Trophoblast cell (in vitro differentiated cells and primary cell): Measurements from ENCODE around the gene RUFY1.
"Not testable (repeated sequence)": the region's sequence is repeated elsewhere in the genome, so short reads cannot be mapped to it uniquely, and the experiment has no call there.

Experiments
- DNase-seq, 2 donors: peaks; one replicate each; pipeline ENCODE4 v3.0.0-alpha.2; 2016
- H2AFZ ChIP-seq: 2 replicates; pipeline ENCODE4 v1.6.1; 2013; ENCODE audit warnings: low read length, moderate library complexity, mild to moderate bottlenecking; ENCODE audit not compliant: insufficient read depth, poor library complexity
- H2AK5ac ChIP-seq: 2 replicates; pipeline ENCODE4 v1.6.1; 2013; ENCODE audit warnings: mild to moderate bottlenecking, low read length
- H2BK120ac ChIP-seq: 2 replicates; pipeline ENCODE4 v1.6.1; 2013; ENCODE audit warnings: low read length, mild to moderate bottlenecking, moderate library complexity; ENCODE audit not compliant: insufficient read depth, poor library complexity
- H2BK12ac ChIP-seq: 2 replicates; pipeline ENCODE4 v1.6.1; 2013; ENCODE audit warnings: mild to moderate bottlenecking, low read length, moderate library complexity
- H2BK5ac ChIP-seq: 2 replicates; pipeline ENCODE4 v1.6.1; 2013; ENCODE audit warnings: low read length, low read depth, moderate library complexity, mild to moderate bottlenecking; ENCODE audit not compliant: poor library complexity
- H3K14ac ChIP-seq: 2 replicates; pipeline ENCODE4 v1.6.1; 2013; ENCODE audit warnings: mild to moderate bottlenecking, low read length
- H3K18ac ChIP-seq: 2 replicates; pipeline ENCODE4 v1.6.1; 2013; ENCODE audit warnings: mild to moderate bottlenecking, low read length
- H3K23ac ChIP-seq: 2 replicates; pipeline ENCODE4 v1.6.1; 2013; ENCODE audit warnings: low read length
- H3K27ac ChIP-seq: 2 replicates; pipeline ENCODE4 v1.5.1; 2013; ENCODE audit warnings: low read depth, mild to moderate bottlenecking, inconsistent platforms, low read length, moderate library complexity
- H3K27me3 ChIP-seq: 2 replicates; pipeline ENCODE4 v1.6.1; 2013; ENCODE audit warnings: inconsistent platforms, mild to moderate bottlenecking, low read length, moderate library complexity; ENCODE audit not compliant: insufficient read depth
- H3K36me3 ChIP-seq, 2 experiments: 1 replicate in 1 of 2; 2 replicates in 1 of 2; pipeline ENCODE4 v1.6.1; 2013; ENCODE audit warnings: low read length in 2 of 2, mild to moderate bottlenecking in 2 of 2, moderate library complexity in 1 of 2; ENCODE audit not compliant: insufficient read depth in 2 of 2, control insufficient read depth in 1 of 2
- H3K4ac ChIP-seq: 2 replicates; pipeline ENCODE4 v1.6.1; 2013; ENCODE audit warnings: low read depth, mild to moderate bottlenecking, low read length, moderate library complexity
- H3K4me1 ChIP-seq, 2 experiments: 1 replicate in 1 of 2; 2 replicates in 1 of 2; pipeline ENCODE4 v1.6.1; 2013; ENCODE audit warnings: low read length in 2 of 2, mild to moderate bottlenecking in 2 of 2, moderate library complexity in 1 of 2; ENCODE audit not compliant: insufficient read depth in 2 of 2, control insufficient read depth in 1 of 2
- H3K4me2 ChIP-seq: 2 replicates; pipeline ENCODE4 v1.6.1; 2013; ENCODE audit warnings: inconsistent platforms, mild to moderate bottlenecking, low read length, moderate library complexity
- H3K4me3 ChIP-seq: 2 replicates; pipeline ENCODE4 v1.5.1; 2013; ENCODE audit warnings: mild to moderate bottlenecking, low read depth, low read length, inconsistent platforms
- H3K79me1 ChIP-seq: one replicate; pipeline ENCODE4 v1.6.1; 2013; ENCODE audit warnings: low read length
- H3K79me2 ChIP-seq: 2 replicates; pipeline ENCODE4 v1.6.1; 2013; ENCODE audit warnings: low read length, mild to moderate bottlenecking; ENCODE audit not compliant: control insufficient read depth, insufficient read depth, poor library complexity
- H3K9ac ChIP-seq: 2 replicates; pipeline ENCODE4 v1.6.1; 2013; ENCODE audit warnings: mild to moderate bottlenecking, low read length
- H3K9me3 ChIP-seq: 2 replicates; pipeline ENCODE4 v1.6.1; 2013; ENCODE audit warnings: low read depth, mild to moderate bottlenecking, control low read depth, inconsistent platforms, low read length; ENCODE audit not compliant: insufficient read depth
- H4K12ac ChIP-seq: 2 replicates; pipeline ENCODE4 v1.6.1; 2013; ENCODE audit warnings: low read depth, mild to moderate bottlenecking, low read length, moderate library complexity
- H4K8ac ChIP-seq: 2 replicates; pipeline ENCODE4 v1.6.1; 2013; ENCODE audit warnings: low read depth, mild to moderate bottlenecking, low read length, moderate library complexity
- H4K91ac ChIP-seq: one replicate; pipeline ENCODE4 v1.6.1; 2013; ENCODE audit warnings: low read depth, mild to moderate bottlenecking, low read length, moderate library complexity
- WGBS: extraction: QIAGEN DNeasy Blood & Tissue Kit; methylation state at CpG from one replicate; pipeline ENCODE4 v1.1.7; 2013; ENCODE audit warnings: missing lambda C conversion rate; ENCODE audit not compliant: insufficient read length, insufficient coverage; ENCODE audit errors: extremely low coverage; 5-methylcytosine and 5-hydroxymethylcytosine counted together

RUFY1 gene

GRCh38 chr5:179512452-179513000, 37.8 kb upstream of the RUFY1 start:
- no peak overlapping the region for H3K23ac ChIP-seq
- no peak overlapping the region for H3K18ac ChIP-seq
- H4K8ac ChIP-seq, result no peak overlapping the region
- H3K27me3 ChIP-seq, result no peaks in the 10 kb centered on the region
- no peak overlapping the region for H2AK5ac ChIP-seq
- no peak overlapping the region for H2BK5ac ChIP-seq
- H3K14ac ChIP-seq, result no peak overlapping the region
- no CpG with 5 or more reads among the region's 15 CpGs for WGBS
- no peak for DNase-seq
- H3K36me3 ChIP-seq, result no peaks in the 10 kb centered on the region
- H3K4ac ChIP-seq, result no peak overlapping the region
- H3K79me1 ChIP-seq, result no peaks in the 10 kb centered on the region
- no peak overlapping the region for H2AFZ ChIP-seq
- H2BK120ac ChIP-seq, result no peak overlapping the region
- H3K79me2 ChIP-seq, result no peaks in the 10 kb centered on the region
- H2BK12ac ChIP-seq, result no peak overlapping the region
- H4K12ac ChIP-seq, result no peak overlapping the region
- peaks cover 2% of the 10 kb centered on the region for H3K9me3 ChIP-seq
- H3K4me1 ChIP-seq, result peaks cover 0 to 2% of the 10 kb centered on the region in 2 experiments
- no peak overlapping the region for H3K4me2 ChIP-seq
- no peak overlapping the region for H4K91ac ChIP-seq
- H3K4me3 ChIP-seq, result no peak overlapping the region
- no peak overlapping the region for H3K27ac ChIP-seq
- H3K9ac ChIP-seq, result no peak overlapping the region

GRCh38 chr5:179515501-179515900, 34.9 kb upstream of the RUFY1 start:
- H3K18ac ChIP-seq, result not testable (repeated sequence)

GRCh38 chr5:179516221-179516620, 34.1 kb upstream of the RUFY1 start:
- H3K14ac ChIP-seq, result no peak overlapping the region
- no peaks in the 10 kb centered on the region for H3K79me2 ChIP-seq
- H2BK120ac ChIP-seq, result no peak overlapping the region
- no peak overlapping the region for H3K4me2 ChIP-seq
- H3K4ac ChIP-seq, result no peak overlapping the region
- DNase-seq, result no peak
- H4K12ac ChIP-seq, result peak overlapping the region; percentile 30
- H2BK5ac ChIP-seq, result peak overlapping the region; percentile 31
- no peak overlapping the region for H3K18ac ChIP-seq
- peaks cover 2% of the 10 kb centered on the region for H3K9me3 ChIP-seq
- H2AK5ac ChIP-seq, result no peak overlapping the region
- H3K36me3 ChIP-seq, result no peaks in the 10 kb centered on the region
- no peaks in the 10 kb centered on the region for H3K4me1 ChIP-seq
- no peaks in the 10 kb centered on the region for H3K79me1 ChIP-seq
- no peak overlapping the region for H3K9ac ChIP-seq
- no peak overlapping the region for H3K23ac ChIP-seq
- no peak overlapping the region for H2AFZ ChIP-seq
- no peak overlapping the region for H3K4me3 ChIP-seq
- no peak overlapping the region for H3K27ac ChIP-seq
- no CpG with 5 or more reads among the region's 9 CpGs for WGBS
- no peaks in the 10 kb centered on the region for H3K27me3 ChIP-seq
- H2BK12ac ChIP-seq, result no peak overlapping the region
- H4K8ac ChIP-seq, result no peak overlapping the region
- H4K91ac ChIP-seq, result no peak overlapping the region

More at GRCh38 chr5:179515501-179515900, 34.9 kb upstream of the RUFY1 start:
- H2BK12ac ChIP-seq, H3K36me3 ChIP-seq, H2AK5ac ChIP-seq, H2BK120ac ChIP-seq, H3K23ac ChIP-seq, H3K27ac ChIP-seq, H3K4me3 ChIP-seq, H4K12ac ChIP-seq, H2BK5ac ChIP-seq, H3K4ac ChIP-seq, H2AFZ ChIP-seq, H3K14ac ChIP-seq, H3K4me2 ChIP-seq, H3K9me3 ChIP-seq, H4K91ac ChIP-seq, H4K8ac ChIP-seq, H3K4me1 ChIP-seq, DNase-seq, H3K79me1 ChIP-seq, H3K27me3 ChIP-seq, H3K9ac ChIP-seq, H3K79me2 ChIP-seq: not testable (repeated sequence)
- WGBS, result no CpG with 5 or more reads among the region's 7 CpGs

- not testable (repeated sequence) for H4K8ac ChIP-seq, H3K79me1 ChIP-seq, H3K18ac ChIP-seq, H3K27ac ChIP-seq, H3K4me2 ChIP-seq, H2BK120ac ChIP-seq, H3K27me3 ChIP-seq, H3K79me2 ChIP-seq, DNase-seq, H3K14ac ChIP-seq, H2BK12ac ChIP-seq, H3K36me3 ChIP-seq, H2AFZ ChIP-seq, H4K91ac ChIP-seq, H3K9ac ChIP-seq, H3K9me3 ChIP-seq, H3K4ac ChIP-seq, H2BK5ac ChIP-seq, H4K12ac ChIP-seq, H3K4me3 ChIP-seq, H3K4me1 ChIP-seq, H3K23ac ChIP-seq, H2AK5ac ChIP-seq
- WGBS, result no CpG with 5 or more reads among the region's 7 CpGs
These were observed 32.6 kb upstream of the RUFY1 start for GRCh38 chr5:179517746-179518145.
